GM19240 (cell line): ENCODE measurements around the gene SCN4A.

Experiments
- DNase-seq: peaks from one replicate; pipeline ENCODE4 v3.0.0; 2011; ENCODE audit warnings: low spot score; ENCODE audit not compliant: insufficient read length

SCN4A gene

GRCh38 chr17:64001763-64002529 is 29.2 kb upstream of the SCN4A start:
- no peak for DNase-seq

GRCh38 chr17:64001091-64001579 is 28.4 kb upstream of the SCN4A start:
- no peak for DNase-seq

GRCh38 chr17:63999680-64000531 is 27.2 kb upstream of the SCN4A start:
- DNase-seq: no peak

- DNase-seq: no peak
Measured at GRCh38 chr17:63998721-63999679, 26.3 kb upstream of the SCN4A start.

GRCh38 chr17:63998050-63998720 is 25.5 kb upstream of the SCN4A start, which contains the start of gene PRR29:
TSS of gene PRR29 (plus strand) at chr17:63998351. CDS start at chr17:63998365, 14 bp downstream.
- peak; percentile 85 for DNase-seq

- DNase-seq: no peak
Measured at GRCh38 chr17:63997341-63998048, 24.8 kb upstream of the SCN4A start.

GRCh38 chr17:63996430-63997182 is 23.9 kb upstream of the SCN4A start:
- DNase-seq: no peak

- no peak for DNase-seq
Measured at GRCh38 chr17:63995626-63996025, 22.9 kb upstream of the SCN4A start.

GRCh38 chr17:63993368-63993985 is 20.8 kb upstream of the SCN4A start:
- no peak for DNase-seq

- DNase-seq: no peak
Measured at GRCh38 chr17:63991611-63992010, 18.9 kb upstream of the SCN4A start.

- no peak for DNase-seq
Measured at GRCh38 chr17:63989622-63990345, 17.1 kb upstream of the SCN4A start.

GRCh38 chr17:63988741-63989621 is 16.3 kb upstream of the SCN4A start:
- no peak for DNase-seq

GRCh38 chr17:63988127-63988478 is 15.4 kb upstream of the SCN4A start:
- no peak for DNase-seq

- DNase-seq: no peak
Measured at GRCh38 chr17:63987221-63988126, 14.8 kb upstream of the SCN4A start.

GRCh38 chr17:63986821-63987220 is 14.1 kb upstream of the SCN4A start:
- DNase-seq: no peak
